Stomach (tissue), 9 donors: ENCODE data around the gene P3H3. TPM values are rescaled to one million over a fixed set of nuclear protein-coding genes. Genes with fewer than 3 reads are reported as not detected.

Experiments used
- DNase-seq, 2 donors: peaks; one replicate each; pipeline versions ENCODE4 v3.0.0 to v3.0.0-alpha.2; 2013 to 2019
- H3K27ac ChIP-seq, 5 donors: fragments of 200-600 bp in 4 of 5; sonication (generic) in 4 of 5; one replicate each; pipeline ENCODE4 v1.5.1; 2013 to 2019; ENCODE audit warnings: mild to moderate bottlenecking in 1 of 5, moderate library complexity in 1 of 5
- H3K27me3 ChIP-seq, 3 donors: fragments of 200-600 bp; sonication (generic); one replicate each; pipeline ENCODE4 v1.5.1; 2017 to 2019; ENCODE audit warnings: mixed run types in 1 of 3
- H3K36me3 ChIP-seq, 4 donors: fragments of 200-600 bp; sonication (generic); 1 replicate in 3 of 4; 2 replicates in 1 of 4; pipeline ENCODE4 v1.5.1; 2016 to 2019
- H3K4me1 ChIP-seq, 4 donors: fragments of 200-600 bp; sonication (generic); one replicate each; pipeline ENCODE4 v1.5.1; 2016 to 2019
- H3K4me3 ChIP-seq, 4 donors: fragments of 200-600 bp; sonication (generic) in 3 of 4; one replicate each; pipeline ENCODE4 v1.5.1; 2016 to 2019; ENCODE audit warnings: mild to moderate bottlenecking in 1 of 4
- H3K9me3 ChIP-seq, 4 donors: fragments of 200-600 bp; sonication (generic); one replicate each; pipeline ENCODE4 v1.5.1; 2016 to 2019
- EP300 ChIP-seq: sonication (generic); formaldehyde crosslinking; IDR thresholded peaks from one replicate; pipeline ENCODE4 v1.6.1; 2017; ENCODE audit warnings: antibody characterized with exemption
- POLR2A ChIP-seq, 4 donors: fragments of 450-650 bp; IDR thresholded peaks; one replicate each; pipeline ENCODE4 v1.6.1; 2016; ENCODE audit warnings: antibody characterized with exemption in 4 of 4, control low read depth in 2 of 4, mild to moderate bottlenecking in 1 of 4, moderate library complexity in 1 of 4
- POLR2AphosphoS5 ChIP-seq, 3 donors: sonication (generic); formaldehyde crosslinking; IDR thresholded peaks; one replicate each; pipeline ENCODE4 v1.6.1; 2016; ENCODE audit warnings: antibody characterized with exemption in 3 of 3
- WGBS, 5 donors: extraction: QIAGEN DNeasy Blood & Tissue Kit in 3 of 5; methylation state at CpG; one replicate each; pipeline versions ENCODE4 v1.1.5 to v1.1.7; 2013 to 2018; 5-methylcytosine and 5-hydroxymethylcytosine counted together
- intact Hi-C: fragments of 100-400 bp; cut with DNase I; formaldehyde crosslinking; loops from one replicate; pipeline ENCODE4 v1.15.1; 2023; ENCODE audit warnings: low total_unique reads
- polyA plus RNA-seq, 3 donors: library from polyadenylated mRNA; stranded (reverse); fragments of 200-250 nt; gene quantifications; one replicate each; pipeline ENCODE4 v1.2.3, GENCODE V29; 2013
- total RNA-seq, 5 donors: library from RNA; depleted of rRNA; stranded (reverse); fragments of >200 nt; gene quantifications; one replicate each; pipeline versions ENCODE4 v1.1.0 to v1.2.3, GENCODE V29; 2014 to 2016
- TF ChIP-seq, protein P1 (sequence below), 7 experiments: fragments of 450-650 bp in 4 of 7; fragments of 200-600 bp in 3 of 7; sonication (generic) in 3 of 7; IDR thresholded peaks; one replicate each; pipeline ENCODE4 v1.5.1; 2016 to 2019; ENCODE audit warnings: antibody characterized with exemption in 7 of 7, control low read depth in 2 of 7, mild to moderate bottlenecking in 1 of 7
- donor health status: healthy with polysubstance abuse.
- donor health status: Bipolar disorder and iron deficiency.
- donor health status: healthy.

P3H3 gene
- total and polyA plus RNA-seq, 8 donors: 7.0 to 41.1 (median 15.6) TPM

DNA sequence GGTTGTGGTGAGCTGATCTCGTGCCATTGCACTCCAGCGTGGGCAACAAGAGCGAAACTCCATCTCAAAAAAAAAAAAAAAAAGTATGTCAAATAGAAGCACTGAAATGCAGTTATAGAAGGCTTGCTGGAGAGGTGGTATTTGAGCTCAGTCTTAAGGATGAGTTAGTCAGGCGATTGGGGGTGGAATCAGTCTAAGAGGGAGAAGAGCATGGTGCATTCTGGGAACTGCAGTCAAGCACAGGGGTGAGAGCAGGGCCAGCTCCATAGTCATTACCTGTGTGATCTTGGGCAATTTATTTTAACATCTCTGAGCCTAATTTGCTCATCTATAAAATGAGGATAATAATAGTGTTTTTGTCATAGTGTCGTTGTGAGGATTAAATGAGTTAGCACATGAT, 6.7 kb downstream of the P3H3 start:
- no peak for DNase-seq
- 74 to 81% (median 77%) methylated on average over 5 of the region's 5 CpGs for WGBS, 5 donors
- Histone ChIP-seq H3K27ac (no peak overlapping the region), H3K4me1 (peaks cover under 1 to 7% (median 3%) of the 10 kb centered on the region in 4 donors), H3K27me3 (peaks cover 0 to 2% (median 0%) of the 10 kb centered on the region in 3 donors), H3K4me3 (no peak overlapping the region), H3K9me3 (no peaks in the 10 kb centered on the region), H3K36me3 (peaks cover 0 to 78% (median 68%) of the 10 kb centered on the region in 4 donors)
- intact Hi-C loops: no loop called here
- TF ChIP-seq EP300 (no peak), POLR2A (IDR thresholded peaks at IDR 0.05) (no peak), POLR2AphosphoS5 (IDR thresholded peaks at IDR 0.05) (no peak)
- TF ChIP-seq, protein P1, sequence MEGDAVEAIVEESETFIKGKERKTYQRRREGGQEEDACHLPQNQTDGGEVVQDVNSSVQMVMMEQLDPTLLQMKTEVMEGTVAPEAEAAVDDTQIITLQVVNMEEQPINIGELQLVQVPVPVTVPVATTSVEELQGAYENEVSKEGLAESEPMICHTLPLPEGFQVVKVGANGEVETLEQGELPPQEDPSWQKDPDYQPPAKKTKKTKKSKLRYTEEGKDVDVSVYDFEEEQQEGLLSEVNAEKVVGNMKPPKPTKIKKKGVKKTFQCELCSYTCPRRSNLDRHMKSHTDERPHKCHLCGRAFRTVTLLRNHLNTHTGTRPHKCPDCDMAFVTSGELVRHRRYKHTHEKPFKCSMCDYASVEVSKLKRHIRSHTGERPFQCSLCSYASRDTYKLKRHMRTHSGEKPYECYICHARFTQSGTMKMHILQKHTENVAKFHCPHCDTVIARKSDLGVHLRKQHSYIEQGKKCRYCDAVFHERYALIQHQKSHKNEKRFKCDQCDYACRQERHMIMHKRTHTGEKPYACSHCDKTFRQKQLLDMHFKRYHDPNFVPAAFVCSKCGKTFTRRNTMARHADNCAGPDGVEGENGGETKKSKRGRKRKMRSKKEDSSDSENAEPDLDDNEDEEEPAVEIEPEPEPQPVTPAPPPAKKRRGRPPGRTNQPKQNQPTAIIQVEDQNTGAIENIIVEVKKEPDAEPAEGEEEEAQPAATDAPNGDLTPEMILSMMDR (IDR thresholded peaks at IDR 0.05): no peak

GRCh38 chr12:6836851-6837250, 8.6 kb downstream of the P3H3 start:
- peaks cover 0 to 15% (median 3%) of the 10 kb centered on the region in 4 donors for H3K4me1 ChIP-seq
- H3K27me3 ChIP-seq: no peaks in the 10 kb centered on the region
- peaks cover 0 to 64% (median 56%) of the 10 kb centered on the region in 4 donors for H3K36me3 ChIP-seq
- DNase-seq: no peak
- H3K27ac ChIP-seq: no peak overlapping the region
- TF ChIP-seq EP300 (no peak), POLR2AphosphoS5 (IDR thresholded peaks at IDR 0.05) (no peak), POLR2A (IDR thresholded peaks at IDR 0.05) (no peak)
- TF ChIP-seq, protein P1 (IDR thresholded peaks at IDR 0.05): no peak
- no peaks in the 10 kb centered on the region for H3K9me3 ChIP-seq
- 85 to 96% (median 89%) methylated on average over 16 of the region's 16 CpGs for WGBS, 5 donors
- intact Hi-C loops: no loop called here
- H3K4me3 ChIP-seq: no peak overlapping the region

DNA sequence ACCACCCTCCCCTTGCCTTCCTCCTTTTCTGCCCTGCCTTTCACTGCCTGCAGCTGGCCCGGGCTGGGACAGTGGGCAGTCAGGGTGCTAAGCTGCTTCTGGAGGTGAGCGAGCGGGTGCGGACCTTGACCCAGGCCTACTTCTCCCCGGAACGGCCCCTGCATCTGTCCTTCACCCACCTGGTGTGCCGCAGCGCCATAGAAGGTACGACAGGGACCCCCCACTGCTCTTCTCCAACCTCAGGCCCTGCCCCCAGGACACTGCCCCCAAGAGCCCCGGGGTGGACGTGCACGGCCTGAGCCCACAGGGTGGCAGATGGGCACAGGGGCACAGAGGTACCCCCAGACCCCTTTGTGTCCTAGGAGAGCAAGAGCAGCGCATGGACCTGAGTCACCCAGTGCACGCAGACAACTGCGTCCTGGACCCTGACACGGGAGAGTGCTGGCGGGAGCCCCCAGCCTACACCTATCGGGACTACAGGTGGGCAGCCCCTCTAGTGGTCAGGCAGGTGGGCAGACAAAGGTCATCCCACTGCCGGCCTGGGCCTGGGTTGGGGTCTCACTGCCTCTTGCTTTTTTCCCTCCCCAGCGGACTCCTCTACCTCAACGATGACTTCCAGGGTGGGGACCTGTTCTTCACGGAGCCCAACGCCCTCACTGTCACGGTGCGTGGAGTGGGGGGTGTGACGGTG, 9.3 kb downstream of the P3H3 start:
- H3K27me3 ChIP-seq: no peaks in the 10 kb centered on the region
- H3K4me3 ChIP-seq: no peak overlapping the region
- H3K9me3 ChIP-seq: no peaks in the 10 kb centered on the region
- intact Hi-C loops: no loop called here
- no peak overlapping the region for H3K27ac ChIP-seq
- 90 to 94% (median 93%) methylated on average over 19 to 26 of the region's 26 CpGs for WGBS, 5 donors
- peaks cover 0 to 57% (median 51%) of the 10 kb centered on the region in 4 donors for H3K36me3 ChIP-seq
- DNase-seq: no peak
- TF ChIP-seq EP300: no peak
- TF ChIP-seq, protein P1 (IDR thresholded peaks at IDR 0.05): no peak
- no peak for TF ChIP-seq POLR2AphosphoS5 (IDR thresholded peaks at IDR 0.05)
- no peak for TF ChIP-seq POLR2A (IDR thresholded peaks at IDR 0.05)
- H3K4me1 ChIP-seq: peaks cover 0 to 21% (median 5%) of the 10 kb centered on the region in 4 donors

DNA sequence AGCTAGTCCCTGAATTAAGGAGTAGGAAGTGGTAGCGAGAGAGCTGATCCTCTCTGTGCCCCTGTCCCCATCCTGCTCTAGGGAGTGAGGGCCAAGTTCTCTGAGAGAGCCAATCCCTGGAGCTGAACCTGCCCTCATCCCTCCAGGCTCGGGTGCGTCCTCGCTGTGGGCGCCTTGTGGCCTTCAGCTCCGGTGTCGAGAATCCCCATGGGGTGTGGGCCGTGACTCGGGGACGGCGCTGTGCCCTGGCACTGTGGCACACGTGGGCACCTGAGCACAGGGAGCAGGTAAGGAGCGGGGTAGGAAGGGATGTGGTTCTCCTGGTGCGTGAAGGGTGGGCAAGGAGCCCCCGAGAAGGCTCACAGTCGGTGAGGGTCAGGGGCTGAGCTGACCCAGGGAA, 10.6 kb downstream of the P3H3 start:
- Histone ChIP-seq H3K9me3 (no peaks in the 10 kb centered on the region), H3K4me1 (peaks cover 0 to 21% (median 5%) of the 10 kb centered on the region in 4 donors), H3K36me3 (peaks cover 0 to 60% (median 49%) of the 10 kb centered on the region in 4 donors), H3K27ac (no peak overlapping the region), H3K27me3 (no peaks in the 10 kb centered on the region), H3K4me3 (no peak overlapping the region)
- TF ChIP-seq, protein P1 (IDR thresholded peaks at IDR 0.05): no peak
- TF ChIP-seq POLR2AphosphoS5 (IDR thresholded peaks at IDR 0.05) (no peak), POLR2A (IDR thresholded peaks at IDR 0.05) (no peak), EP300 (no peak)
- no peak for DNase-seq
- WGBS, 5 donors: 88 to 94% (median 91%) methylated on average over 7 to 16 of the region's 16 CpGs
- intact Hi-C loops: no loop called here
